ENCODE measurements around the gene RGS6.

The RGS6 gene

GRCh38 chr14:71952381-71953363 lies 20.4 kb downstream of the RGS6 start:
- no peak for DNase-seq

- no peak for DNase-seq
These were observed 24.8 kb downstream of the RGS6 start for GRCh38 chr14:71956920-71957563.

GRCh38 chr14:71959055-71959454 lies 26.8 kb downstream of the RGS6 start:
- no peak for DNase-seq

- DNase-seq: peak; percentile 85
These were observed 28.5 kb downstream of the RGS6 start for GRCh38 chr14:71960494-71961353.

GRCh38 chr14:71961972-71962371 lies 29.7 kb downstream of the RGS6 start:
- no peak for DNase-seq

GRCh38 chr14:71964716-71965115 lies 32.5 kb downstream of the RGS6 start:
- peak; percentile 82 for DNase-seq

GRCh38 chr14:71966528-71966927 lies 34.3 kb downstream of the RGS6 start:
- peak; percentile 49 for DNase-seq

GRCh38 chr14:71967704-71968103 lies 35.5 kb downstream of the RGS6 start:
- no peak for DNase-seq

- DNase-seq: no peak
These were observed 38.0 kb downstream of the RGS6 start for GRCh38 chr14:71970272-71970671.

GRCh38 chr14:71985538-71986189 lies 53.4 kb downstream of the RGS6 start:
- DNase-seq: no peak

- no peak for DNase-seq
These were observed 56.2 kb downstream of the RGS6 start for GRCh38 chr14:71988476-71988875.

GRCh38 chr14:71988939-71989338 lies 56.7 kb downstream of the RGS6 start:
- DNase-seq: no peak

- DNase-seq: no peak
These were observed 62.2 kb downstream of the RGS6 start for GRCh38 chr14:71994416-71994815.

GRCh38 chr14:71995741-71996140 lies 63.5 kb downstream of the RGS6 start:
- no peak for DNase-seq

- DNase-seq: no peak
These were observed 64.4 kb downstream of the RGS6 start for GRCh38 chr14:71996610-71997009.

GRCh38 chr14:72000907-72001306 lies 68.7 kb downstream of the RGS6 start:
- no peak for DNase-seq

- DNase-seq: no peak
These were observed 70.5 kb downstream of the RGS6 start for GRCh38 chr14:72002731-72003130.

GRCh38 chr14:72008666-72009065 lies 76.4 kb downstream of the RGS6 start:
- no peak for DNase-seq

GRCh38 chr14:72010474-72010873 lies 78.2 kb downstream of the RGS6 start:
- DNase-seq: no peak

GRCh38 chr14:72013721-72014345 lies 81.6 kb downstream of the RGS6 start:
- DNase-seq: no peak

GRCh38 chr14:72014486-72014885 lies 82.3 kb downstream of the RGS6 start:
- DNase-seq: no peak

GRCh38 chr14:72017290-72017689 lies 85.1 kb downstream of the RGS6 start:
- DNase-seq: no peak

All from OCI-M1 (cell line).